HG02840 (cell line): ENCODE results near the gene MTURN.
A peak's percentile ranks its signal among the peaks of the same experiment; 100 is the strongest.

Experiments used
- ATAC-seq: cut with Tn5 transposase; IDR thresholded peaks from one replicate; pipeline ENCODE4 v1.9.1; 2021; ENCODE audit warnings: mild to moderate bottlenecking, moderate library complexity, moderate number of reproducible peaks; ENCODE audit not compliant: unreplicated experiment, low FRiP score

MTURN gene

GRCh38 chr7:30200591-30200990, 65.8 kb downstream of the MTURN start:
- no peak for ATAC-seq

- ATAC-seq = peak; percentile 71
Measured at GRCh38 chr7:30201161-30201666, 66.4 kb downstream of the MTURN start.

- ATAC-seq = no peak
Measured at GRCh38 chr7:30201921-30202320, 67.1 kb downstream of the MTURN start.

DNA sequence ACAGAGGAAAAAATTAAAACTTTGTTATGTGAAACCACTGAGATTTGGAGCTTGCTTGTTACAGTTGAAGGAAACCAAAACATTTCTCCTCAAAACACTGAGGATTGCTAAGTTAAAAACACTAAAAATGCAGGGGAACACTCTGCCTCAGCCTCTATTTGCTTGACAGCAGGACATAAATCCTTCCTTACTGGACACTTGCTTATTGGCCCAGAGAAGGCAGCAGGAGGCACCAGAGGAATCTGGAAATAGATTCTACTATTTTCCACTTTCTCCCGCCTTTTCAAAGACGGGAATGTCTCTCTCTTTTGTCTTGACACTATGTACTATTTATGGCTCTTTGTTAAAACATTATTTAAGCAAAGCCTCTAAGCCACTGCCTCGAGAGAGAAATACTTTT, 67.9 kb downstream of the MTURN start:
- ATAC-seq = no peak

GRCh38 chr7:30206491-30206890, 71.7 kb downstream of the MTURN start:
- ATAC-seq = no peak

DNA sequence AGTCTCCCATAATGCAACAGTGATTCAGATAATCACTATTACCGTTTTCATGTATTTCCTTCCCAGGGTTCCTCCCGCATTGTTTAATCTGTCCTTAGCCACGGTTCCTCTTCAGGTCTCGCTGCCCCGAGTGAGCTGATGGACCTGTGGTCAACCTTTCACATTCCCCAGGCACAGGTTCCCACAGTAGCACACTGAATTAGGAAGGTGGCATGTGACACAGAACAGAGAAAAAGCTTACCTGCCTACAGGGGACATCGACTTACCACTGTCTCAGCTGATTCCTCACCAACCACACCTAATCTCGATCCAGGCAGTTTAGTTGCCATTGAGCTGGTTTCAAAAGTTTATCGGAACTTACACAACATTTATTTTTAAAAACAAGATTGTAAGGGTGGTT, 72.2 kb downstream of the MTURN start:
- no peak for ATAC-seq

- ATAC-seq = no peak
Measured at GRCh38 chr7:30207376-30207775, 72.6 kb downstream of the MTURN start.

DNA sequence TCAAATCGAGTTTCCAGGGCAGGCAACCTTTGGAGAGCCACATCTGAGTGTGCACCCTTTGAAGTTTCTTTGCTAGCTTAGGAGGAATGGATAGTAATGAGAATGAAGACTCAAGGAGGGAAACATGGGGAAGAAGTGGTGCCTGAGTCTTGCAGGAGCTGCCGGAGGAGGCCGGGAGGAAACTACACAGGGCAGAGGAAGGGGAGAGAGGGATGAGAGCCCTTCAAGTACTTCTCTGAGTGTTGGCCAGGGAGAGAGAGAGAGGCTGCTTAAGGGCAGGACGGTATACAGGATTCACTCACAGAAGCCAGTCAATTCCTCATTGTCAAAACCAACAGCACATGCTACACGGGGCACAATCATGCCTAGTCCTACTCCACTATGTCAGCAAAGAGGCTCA, 75.2 kb downstream of the MTURN start:
- ATAC-seq = no peak
